HepG2 (cell line): Measurements from ENCODE around the gene LMF2.

Experiments used
- EP300 ChIP-seq, 3 experiments: sonication (generic) in 1 of 3; formaldehyde crosslinking in 1 of 3; IDR thresholded peaks; 2 replicates each; pipeline versions ENCODE4 v1.5.1 to v1.6.1; 2011 to 2020; ENCODE audit warnings: low read depth in 2 of 3, low read length in 2 of 3, borderline replicate concordance in 1 of 3, improper control_type of control experiment in 1 of 3, mild to moderate bottlenecking in 1 of 3, missing genetic modification reagents in 1 of 3, moderate library complexity in 1 of 3
- POLR2AphosphoS5 ChIP-seq: IDR thresholded peaks from 2 replicates; pipeline ENCODE4 v1.6.1; 2012; ENCODE audit warnings: low read depth, low read length
- ZNF670 ChIP-seq: sonication (generic); formaldehyde crosslinking; IDR thresholded peaks from 2 replicates; pipeline ENCODE4 v1.8.0; 2022; ENCODE audit warnings: mild to moderate bottlenecking, missing genetic modification reagents, borderline replicate concordance
- TF ChIP-seq, protein P1 (sequence below): sonication (generic); formaldehyde crosslinking; IDR thresholded peaks from 2 replicates; pipeline ENCODE4 v1.5.0; 2020; ENCODE audit warnings: missing genetic modification reagents
- TF ChIP-seq, protein P2 (sequence below): sonication (generic); formaldehyde crosslinking; IDR thresholded peaks from 2 replicates; pipeline ENCODE4 v1.5.0; 2020; ENCODE audit warnings: mild to moderate bottlenecking, missing genetic modification reagents, moderate library complexity

DNA sequence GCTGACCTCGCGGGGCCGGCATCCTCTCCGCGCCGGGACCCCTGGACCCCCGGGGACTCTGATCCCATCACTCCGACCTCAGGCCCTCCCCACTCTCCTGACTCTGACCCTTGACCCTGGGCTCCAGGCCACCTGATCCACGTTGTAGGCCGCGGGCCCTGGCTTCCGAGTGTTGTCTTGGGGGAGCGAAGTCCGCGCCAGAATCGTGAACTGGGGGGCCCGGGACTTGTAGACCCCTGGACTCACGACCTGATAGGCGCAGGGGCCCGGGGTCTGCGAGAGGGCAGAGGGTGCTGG, 23.0 kb upstream of the LMF2 start:
- TF ChIP-seq, protein P1, sequence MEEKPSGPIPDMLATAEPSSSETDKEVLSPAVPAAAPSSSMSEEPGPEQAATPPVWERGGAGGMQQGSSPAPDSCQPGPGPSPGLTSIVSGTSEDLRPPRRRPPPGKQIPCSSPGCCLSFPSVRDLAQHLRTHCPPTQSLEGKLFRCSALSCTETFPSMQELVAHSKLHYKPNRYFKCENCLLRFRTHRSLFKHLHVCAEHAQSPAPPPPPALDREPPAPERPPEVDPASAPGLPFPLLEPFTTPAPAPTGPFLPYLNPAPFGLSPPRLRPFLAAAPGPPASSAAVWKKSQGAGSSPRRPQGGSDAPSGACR (CRISPR knock-in tag), result no peak
- TF ChIP-seq, protein P2, sequence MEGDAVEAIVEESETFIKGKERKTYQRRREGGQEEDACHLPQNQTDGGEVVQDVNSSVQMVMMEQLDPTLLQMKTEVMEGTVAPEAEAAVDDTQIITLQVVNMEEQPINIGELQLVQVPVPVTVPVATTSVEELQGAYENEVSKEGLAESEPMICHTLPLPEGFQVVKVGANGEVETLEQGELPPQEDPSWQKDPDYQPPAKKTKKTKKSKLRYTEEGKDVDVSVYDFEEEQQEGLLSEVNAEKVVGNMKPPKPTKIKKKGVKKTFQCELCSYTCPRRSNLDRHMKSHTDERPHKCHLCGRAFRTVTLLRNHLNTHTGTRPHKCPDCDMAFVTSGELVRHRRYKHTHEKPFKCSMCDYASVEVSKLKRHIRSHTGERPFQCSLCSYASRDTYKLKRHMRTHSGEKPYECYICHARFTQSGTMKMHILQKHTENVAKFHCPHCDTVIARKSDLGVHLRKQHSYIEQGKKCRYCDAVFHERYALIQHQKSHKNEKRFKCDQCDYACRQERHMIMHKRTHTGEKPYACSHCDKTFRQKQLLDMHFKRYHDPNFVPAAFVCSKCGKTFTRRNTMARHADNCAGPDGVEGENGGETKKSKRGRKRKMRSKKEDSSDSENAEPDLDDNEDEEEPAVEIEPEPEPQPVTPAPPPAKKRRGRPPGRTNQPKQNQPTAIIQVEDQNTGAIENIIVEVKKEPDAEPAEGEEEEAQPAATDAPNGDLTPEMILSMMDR (CRISPR knock-in tag), result no peak
- no peak for TF ChIP-seq POLR2AphosphoS5
- no peak for TF ChIP-seq EP300 (IDR thresholded peaks at IDR 0.05; ENCODE audit: low read depth in 2 of 2, low read length in 2 of 2)
- no peak for TF ChIP-seq EP300 (CRISPR knock-in tag; IDR thresholded peaks at IDR 0.05; ENCODE audit: borderline replicate concordance)
- no peak for TF ChIP-seq ZNF670 (CRISPR knock-in tag)
